ENCODE results near the gene ATF6.

DNA sequence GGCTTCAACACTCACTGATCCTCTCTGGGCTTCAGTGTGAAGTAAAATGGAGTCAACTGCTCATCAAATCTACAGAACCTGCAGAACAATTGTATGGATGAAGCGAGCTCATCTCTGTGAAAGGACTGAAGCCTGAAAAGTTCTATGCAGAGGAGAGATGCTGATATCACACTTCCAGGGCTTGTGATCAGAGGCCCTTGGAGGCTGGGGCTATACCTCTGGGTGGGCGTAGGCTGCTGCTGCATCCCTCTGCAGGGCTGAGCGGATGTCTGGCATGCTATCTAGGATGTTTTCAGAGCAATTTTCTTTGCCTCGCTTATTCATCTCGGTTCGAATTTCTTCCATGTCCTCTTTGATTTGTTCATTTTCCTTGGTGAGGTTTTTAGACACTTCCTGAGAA lies 240.0 kb downstream of the ATF6 start:
- TF ChIP-seq, protein P1, sequence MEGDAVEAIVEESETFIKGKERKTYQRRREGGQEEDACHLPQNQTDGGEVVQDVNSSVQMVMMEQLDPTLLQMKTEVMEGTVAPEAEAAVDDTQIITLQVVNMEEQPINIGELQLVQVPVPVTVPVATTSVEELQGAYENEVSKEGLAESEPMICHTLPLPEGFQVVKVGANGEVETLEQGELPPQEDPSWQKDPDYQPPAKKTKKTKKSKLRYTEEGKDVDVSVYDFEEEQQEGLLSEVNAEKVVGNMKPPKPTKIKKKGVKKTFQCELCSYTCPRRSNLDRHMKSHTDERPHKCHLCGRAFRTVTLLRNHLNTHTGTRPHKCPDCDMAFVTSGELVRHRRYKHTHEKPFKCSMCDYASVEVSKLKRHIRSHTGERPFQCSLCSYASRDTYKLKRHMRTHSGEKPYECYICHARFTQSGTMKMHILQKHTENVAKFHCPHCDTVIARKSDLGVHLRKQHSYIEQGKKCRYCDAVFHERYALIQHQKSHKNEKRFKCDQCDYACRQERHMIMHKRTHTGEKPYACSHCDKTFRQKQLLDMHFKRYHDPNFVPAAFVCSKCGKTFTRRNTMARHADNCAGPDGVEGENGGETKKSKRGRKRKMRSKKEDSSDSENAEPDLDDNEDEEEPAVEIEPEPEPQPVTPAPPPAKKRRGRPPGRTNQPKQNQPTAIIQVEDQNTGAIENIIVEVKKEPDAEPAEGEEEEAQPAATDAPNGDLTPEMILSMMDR (conservative IDR thresholded peaks at IDR 0.05): no peak
- no peak for TF ChIP-seq ZFX (IDR thresholded peaks at IDR 0.05)

All from C4-2B (cell line).